GM13977 (cell line): ENCODE measurements around the gene GARS1.

Experiments
- DNase-seq: peaks from one replicate; pipeline ENCODE4 v3.0.0; 2012; ENCODE audit warnings: low spot score
- in situ Hi-C: fragments of 300-500 bp; cut with MboI; formaldehyde crosslinking; loops from one replicate; pipeline ENCODE4 v1.12.0; 2022; ENCODE audit warnings: low sequenced_read_pairs, low pct_unique_long_range_greater_than_20kb, mixed read lengths, inconsistent platforms; ENCODE audit not compliant: unreplicated experiment
- TF ChIP-seq, protein P1 (sequence below): IDR thresholded peaks from 2 replicates; pipeline ENCODE4 v1.5.1; 2012; ENCODE audit warnings: mild to moderate bottlenecking, control low read depth; ENCODE audit not compliant: insufficient read depth; ENCODE audit errors: extremely low read depth, missing control alignments

The GARS1 gene

DNA sequence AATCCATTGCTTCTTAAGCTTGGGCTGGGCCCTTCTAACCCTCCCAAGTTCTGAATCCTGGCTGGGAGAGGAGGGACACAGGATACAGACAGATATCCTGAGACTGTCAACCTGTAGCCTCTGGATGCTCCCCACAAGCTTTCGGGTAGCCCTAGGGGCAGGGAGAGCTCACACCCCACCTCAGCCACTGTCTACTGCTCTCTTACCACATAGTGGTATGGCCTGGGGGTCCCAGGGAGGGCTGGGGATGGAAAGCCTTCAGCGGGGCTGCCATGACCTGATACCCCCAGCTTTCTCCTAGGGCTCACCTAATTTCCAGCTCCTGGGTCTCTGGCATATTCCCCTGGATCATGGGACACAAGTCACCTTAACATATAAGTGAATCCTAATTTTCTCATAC lies 62.5 kb downstream of the GARS1 start:
- TF ChIP-seq, protein P1, sequence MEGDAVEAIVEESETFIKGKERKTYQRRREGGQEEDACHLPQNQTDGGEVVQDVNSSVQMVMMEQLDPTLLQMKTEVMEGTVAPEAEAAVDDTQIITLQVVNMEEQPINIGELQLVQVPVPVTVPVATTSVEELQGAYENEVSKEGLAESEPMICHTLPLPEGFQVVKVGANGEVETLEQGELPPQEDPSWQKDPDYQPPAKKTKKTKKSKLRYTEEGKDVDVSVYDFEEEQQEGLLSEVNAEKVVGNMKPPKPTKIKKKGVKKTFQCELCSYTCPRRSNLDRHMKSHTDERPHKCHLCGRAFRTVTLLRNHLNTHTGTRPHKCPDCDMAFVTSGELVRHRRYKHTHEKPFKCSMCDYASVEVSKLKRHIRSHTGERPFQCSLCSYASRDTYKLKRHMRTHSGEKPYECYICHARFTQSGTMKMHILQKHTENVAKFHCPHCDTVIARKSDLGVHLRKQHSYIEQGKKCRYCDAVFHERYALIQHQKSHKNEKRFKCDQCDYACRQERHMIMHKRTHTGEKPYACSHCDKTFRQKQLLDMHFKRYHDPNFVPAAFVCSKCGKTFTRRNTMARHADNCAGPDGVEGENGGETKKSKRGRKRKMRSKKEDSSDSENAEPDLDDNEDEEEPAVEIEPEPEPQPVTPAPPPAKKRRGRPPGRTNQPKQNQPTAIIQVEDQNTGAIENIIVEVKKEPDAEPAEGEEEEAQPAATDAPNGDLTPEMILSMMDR = no peak
- DNase-seq = no peak
- in situ Hi-C loops = no loop called here

- DNase-seq = no peak
- in situ Hi-C loops = no loop called here
- TF ChIP-seq, protein P1 = no peak
Measured at GRCh38 chr7:30658479-30659074, 63.9 kb downstream of the GARS1 start.

DNA sequence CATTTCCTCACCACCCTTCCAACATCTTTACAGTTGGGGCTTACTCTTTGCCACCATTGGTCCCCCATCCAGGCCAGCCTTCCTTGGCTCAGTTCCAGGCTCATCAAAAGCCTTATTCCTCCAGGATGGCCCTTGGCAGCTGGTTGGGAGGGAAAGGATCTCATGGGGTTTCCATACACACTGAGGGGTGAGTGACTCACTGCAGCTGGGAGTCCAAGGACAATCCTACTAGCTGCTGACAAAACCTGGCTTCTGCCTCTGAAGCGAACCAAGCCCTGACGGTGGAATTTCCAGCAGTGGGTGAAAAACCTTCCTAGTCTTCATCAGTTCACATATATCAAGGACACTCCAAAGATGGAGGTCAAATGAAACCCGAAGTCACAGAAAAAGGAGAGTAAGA lies 64.6 kb downstream of the GARS1 start:
- no peak for DNase-seq
- in situ Hi-C loops = no loop called here
- TF ChIP-seq, protein P1 = no peak

GRCh38 chr7:30660331-30661255 lies 65.9 kb downstream of the GARS1 start:
- DNase-seq = no peak
- in situ Hi-C loops = no loop called here
- TF ChIP-seq, protein P1 = no peak

DNA sequence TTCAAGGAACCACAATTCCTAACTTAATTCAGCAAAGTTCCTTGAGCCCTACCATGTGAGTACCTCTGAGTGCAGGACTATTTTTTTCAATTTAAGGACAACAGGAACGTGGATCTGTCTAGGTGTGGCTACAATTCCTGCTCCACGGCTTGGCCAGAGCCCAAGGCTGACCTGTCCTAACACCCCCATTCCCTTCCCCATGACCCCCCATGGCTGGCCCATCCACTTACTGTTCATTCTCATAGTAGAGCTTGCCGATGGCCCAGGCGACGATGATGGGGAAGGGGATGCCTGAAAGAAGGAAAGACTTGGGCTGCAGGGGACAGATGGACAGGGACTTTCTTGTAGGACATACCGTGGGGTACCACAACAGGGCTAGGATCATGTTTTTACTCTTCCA lies 67.2 kb downstream of the GARS1 start:
- DNase-seq = no peak
- in situ Hi-C loops = no loop called here
- TF ChIP-seq, protein P1 = no peak

GRCh38 chr7:30662431-30662939 lies 67.8 kb downstream of the GARS1 start:
- in situ Hi-C loops = no loop called here
- DNase-seq = no peak
- TF ChIP-seq, protein P1 = no peak
